ENCODE measurements around the gene XRCC5.

XRCC5 gene

GRCh38 chr2:216092646-216093045 is 16.5 kb upstream of the XRCC5 start:
- no peaks in the 10 kb centered on the region for H4K20me1 ChIP-seq (ENCODE audit: insufficient read depth, low read length)
- TF ChIP-seq EZH2 (IDR thresholded peaks at IDR 0.05; ENCODE audit: borderline replicate concordance, low read length) (no peak), CTCF (IDR thresholded peaks at IDR 0.05; ENCODE audit: low read length) (no peak)
- no peak overlapping the region for H3K4me2 ChIP-seq (ENCODE audit: low read length)
- H3K4me1 ChIP-seq (ENCODE audit: insufficient read depth, low read length, severe bottlenecking), result no peaks in the 10 kb centered on the region
- H2AFZ ChIP-seq (ENCODE audit: low read length), result no peak overlapping the region
- H3K27ac ChIP-seq (ENCODE audit: low read depth, low read length, poor library complexity, severe bottlenecking), result no peak overlapping the region
- no peaks in the 10 kb centered on the region; the same call in 1 of the 2 replicates for H3K27me3 ChIP-seq (ENCODE audit: insufficient read depth, low read length)
- H3K9ac ChIP-seq (ENCODE audit: low read length), result no peak overlapping the region
- H3K4me3 ChIP-seq (ENCODE audit: low read depth, low read length, poor library complexity, severe bottlenecking), result no peak overlapping the region
- no peaks in the 10 kb centered on the region for H3K79me2 ChIP-seq (ENCODE audit: insufficient read depth, low read length)
- no peaks in the 10 kb centered on the region for H3K36me3 ChIP-seq (ENCODE audit: insufficient read depth, low read length)
- H3K9me3 ChIP-seq (ENCODE audit: low read length), result no peaks in the 10 kb centered on the region
- H3K9me2 ChIP-seq (ENCODE audit: low read depth, low read length), result no peaks in the 10 kb centered on the region
- no peaks in the 10 kb centered on the region for H3F3A ChIP-seq (ENCODE audit: insufficient read depth, low read length)

- H3K9me3 ChIP-seq (ENCODE audit: low read length), result no peaks in the 10 kb centered on the region
- TF ChIP-seq EZH2 (IDR thresholded peaks at IDR 0.05; ENCODE audit: borderline replicate concordance, low read length) (no peak), CTCF (IDR thresholded peaks at IDR 0.05; ENCODE audit: low read length) (no peak)
- no peaks in the 10 kb centered on the region for H4K20me1 ChIP-seq (ENCODE audit: insufficient read depth, low read length)
- no peaks in the 10 kb centered on the region for H3K4me1 ChIP-seq (ENCODE audit: insufficient read depth, low read length, severe bottlenecking)
- H3K36me3 ChIP-seq (ENCODE audit: insufficient read depth, low read length), result no peaks in the 10 kb centered on the region
- H3K9ac ChIP-seq (ENCODE audit: low read length), result no peak overlapping the region
- H3K9me2 ChIP-seq (ENCODE audit: low read depth, low read length), result no peaks in the 10 kb centered on the region
- H3K4me2 ChIP-seq (ENCODE audit: low read length), result no peak overlapping the region
- no peak overlapping the region for H2AFZ ChIP-seq (ENCODE audit: low read length)
- H3K27ac ChIP-seq (ENCODE audit: low read depth, low read length, poor library complexity, severe bottlenecking), result no peak overlapping the region
- H3K27me3 ChIP-seq (ENCODE audit: insufficient read depth, low read length), result no peaks in the 10 kb centered on the region; the same call in 1 of the 2 replicates
- H3K4me3 ChIP-seq (ENCODE audit: low read depth, low read length, poor library complexity, severe bottlenecking), result no peak overlapping the region
- no peaks in the 10 kb centered on the region for H3F3A ChIP-seq (ENCODE audit: insufficient read depth, low read length)
- no peaks in the 10 kb centered on the region for H3K79me2 ChIP-seq (ENCODE audit: insufficient read depth, low read length)
These were observed 14.4 kb upstream of the XRCC5 start for GRCh38 chr2:216094701-216095100.

- no peaks in the 10 kb centered on the region for H3K9me2 ChIP-seq (ENCODE audit: low read depth, low read length)
- H3F3A ChIP-seq (ENCODE audit: insufficient read depth, low read length), result no peaks in the 10 kb centered on the region
- H4K20me1 ChIP-seq (ENCODE audit: insufficient read depth, low read length), result no peaks in the 10 kb centered on the region
- H3K9ac ChIP-seq (ENCODE audit: low read length), result no peak overlapping the region
- H3K4me3 ChIP-seq (ENCODE audit: low read depth, low read length, poor library complexity, severe bottlenecking), result no peak overlapping the region
- H3K79me2 ChIP-seq (ENCODE audit: insufficient read depth, low read length), result no peaks in the 10 kb centered on the region
- H3K36me3 ChIP-seq (ENCODE audit: insufficient read depth, low read length), result no peaks in the 10 kb centered on the region
- TF ChIP-seq CTCF (IDR thresholded peaks at IDR 0.05; ENCODE audit: low read length), result no peak
- TF ChIP-seq EZH2 (IDR thresholded peaks at IDR 0.05; ENCODE audit: borderline replicate concordance, low read length), result no peak
- H3K27ac ChIP-seq (ENCODE audit: low read depth, low read length, poor library complexity, severe bottlenecking), result no peak overlapping the region
- no peaks in the 10 kb centered on the region; the same call in 1 of the 2 replicates for H3K27me3 ChIP-seq (ENCODE audit: insufficient read depth, low read length)
- H2AFZ ChIP-seq (ENCODE audit: low read length), result no peak overlapping the region
- no peak overlapping the region for H3K4me2 ChIP-seq (ENCODE audit: low read length)
- no peaks in the 10 kb centered on the region for H3K4me1 ChIP-seq (ENCODE audit: insufficient read depth, low read length, severe bottlenecking)
- H3K9me3 ChIP-seq (ENCODE audit: low read length), result no peaks in the 10 kb centered on the region
These were observed 10.5 kb upstream of the XRCC5 start for GRCh38 chr2:216098421-216099334.

All from OCI-LY1 (cell line).